GM23338 (cell line): ENCODE measurements around the gene SPATA31D3. TPM values are rescaled to one million over a fixed set of nuclear protein-coding genes. Genes with fewer than 3 reads are reported as not detected.

Source experiments
- ATAC-seq: fragments of 200-7000 bp; cut with Tn5 transposase; 3 replicates; pipeline ENCODE4 v1.9.1; 2020
- DNase-seq: peaks from one replicate; pipeline ENCODE4 v3.0.0-alpha.2; 2015; ENCODE audit warnings: low spot score
- H2AFZ ChIP-seq: fragments of 200-600 bp; sonication (generic); 2 replicates; pipeline ENCODE4 v1.8.0; 2016; ENCODE audit warnings: antibody characterized with exemption, mild to moderate bottlenecking, moderate library complexity
- H3F3A ChIP-seq: fragments of 200-600 bp; sonication (generic); replicated peaks from 2 replicates; pipeline ENCODE4 v1.8.0; 2017; ENCODE audit warnings: antibody characterized with exemption, mixed run types, low read depth
- H3K27ac ChIP-seq: fragments of 200-600 bp; sonication (generic); 2 replicates; pipeline ENCODE4 v1.6.1; 2016; ENCODE audit warnings: low read depth
- H3K27me3 ChIP-seq: fragments of 200-600 bp; sonication (generic); 2 replicates; pipeline ENCODE4 v1.8.0; 2016; ENCODE audit warnings: mild to moderate bottlenecking, mixed run types, moderate library complexity; ENCODE audit not compliant: insufficient read depth
- H3K36me3 ChIP-seq: fragments of 200-600 bp; sonication (generic); 2 replicates; pipeline ENCODE4 v1.8.0; 2016; ENCODE audit warnings: mild to moderate bottlenecking; ENCODE audit not compliant: insufficient read depth
- H3K4me1 ChIP-seq: fragments of 200-600 bp; sonication (generic); 2 replicates; pipeline ENCODE4 v1.8.0; 2016; ENCODE audit warnings: mild to moderate bottlenecking, moderate library complexity; ENCODE audit not compliant: insufficient read depth
- H3K4me2 ChIP-seq: fragments of 200-600 bp; sonication (generic); 2 replicates; pipeline ENCODE4 v1.7.1; 2017; ENCODE audit warnings: mixed run types
- H3K4me3 ChIP-seq: fragments of 200-600 bp; sonication (generic); 2 replicates; pipeline ENCODE4 v1.6.1; 2016; ENCODE audit warnings: mixed run types
- H3K79me2 ChIP-seq: fragments of 200-600 bp; sonication (generic); replicated peaks from 2 replicates; pipeline ENCODE4 v1.8.0; 2017; ENCODE audit warnings: mild to moderate bottlenecking; ENCODE audit not compliant: insufficient read depth
- H3K9me2 ChIP-seq: fragments of 200-600 bp; sonication (generic); 2 replicates; pipeline ENCODE4 v1.8.0; 2017; ENCODE audit not compliant: insufficient read depth
- H4K20me1 ChIP-seq: fragments of 200-600 bp; sonication (generic); replicated peaks from 2 replicates; pipeline ENCODE4 v1.8.0; 2017; ENCODE audit warnings: mild to moderate bottlenecking; ENCODE audit not compliant: insufficient read depth
- H3K27ac Mint-ChIP-seq: 2 replicates; pipeline ENCODE4 v1.8.0; 2020; ENCODE audit warnings: inconsistent platforms, mild to moderate bottlenecking, moderate library complexity, mixed read lengths
- H3K27me3 Mint-ChIP-seq: 3 replicates; pipeline ENCODE4 v1.8.0; 2022; ENCODE audit warnings: low read depth, mild to moderate bottlenecking, moderate library complexity, mixed read lengths, inconsistent platforms; ENCODE audit not compliant: insufficient read depth, poor library complexity
- H3K36me3 Mint-ChIP-seq: 3 replicates; pipeline ENCODE4 v1.8.0; 2021; ENCODE audit warnings: low read depth, mild to moderate bottlenecking, inconsistent platforms, moderate library complexity, mixed read lengths
- H3K4me1 Mint-ChIP-seq: 3 replicates; pipeline ENCODE4 v1.8.0; 2020; ENCODE audit warnings: mild to moderate bottlenecking, inconsistent platforms, mixed read lengths
- H3K4me3 Mint-ChIP-seq: 3 replicates; pipeline ENCODE4 v1.8.0; 2021; ENCODE audit warnings: moderate library complexity, mild to moderate bottlenecking, inconsistent platforms, mixed read lengths
- H3K9me3 Mint-ChIP-seq: 3 replicates; pipeline ENCODE4 v1.8.0; 2020; ENCODE audit warnings: moderate library complexity, mild to moderate bottlenecking, inconsistent platforms, mixed read lengths
- CTCF ChIP-seq, 2 experiments: fragments of 200-600 bp in 1 of 2; sonication (generic) in 1 of 2; conservative IDR thresholded peaks; 2 replicates each; pipeline versions ENCODE4 v1.5.1 to v1.6.1; 2016 to 2017; ENCODE audit warnings: antibody characterized with exemption in 2 of 2, low read depth in 2 of 2, mild to moderate bottlenecking in 2 of 2, moderate library complexity in 1 of 2
- EZH2 ChIP-seq: fragments of 200-600 bp; sonication (generic); IDR thresholded peaks from one replicate; pipeline ENCODE4 v1.8.0; 2017; ENCODE audit warnings: antibody characterized with exemption, mild to moderate bottlenecking, low read depth; ENCODE audit not compliant: unreplicated experiment
- ZNF114 ChIP-seq: fragments of 250-450 bp; sonication (Bioruptor Pico); IDR thresholded peaks from 2 replicates; pipeline ENCODE4 v1.5.0; 2020; ENCODE audit warnings: mild to moderate bottlenecking, moderate library complexity
- ZNF462 ChIP-seq: fragments of 250-450 bp; sonication (Bioruptor Pico); IDR thresholded peaks from 2 replicates; pipeline ENCODE4 v1.5.0; 2020; ENCODE audit warnings: mild to moderate bottlenecking, moderate library complexity
- polyA plus RNA-seq: library from polyadenylated mRNA; unstranded; fragments of >200 nt; fragmentation: Nextera tagmentation; extraction: Ambion mirVana; gene quantifications from 2 replicates; pipeline ENCODE4 v1.2.1, GENCODE V29; 2016
- total RNA-seq: library from RNA; depleted of rRNA; stranded (reverse); fragments of >200 nt; shearing (Covaris generic); gene quantifications from 2 replicates; pipeline ENCODE4 v1.2.3, GENCODE V29; 2014

Gene SPATA31D3
- total and polyA plus RNA-seq, 2 experiments from 2014 or later, result not detected

GRCh38 chr9:81894891-81895290 is 48.4 kb upstream of the SPATA31D3 start (continued):
- TF ChIP-seq CTCF (conservative IDR thresholded peaks at IDR 0.05; ENCODE audit: low read depth in 2 of 2) (no peak), EZH2 (no peak)

GRCh38 chr9:81896070-81896469 is 47.2 kb upstream of the SPATA31D3 start:
- no peak overlapping the region for H3K27ac ChIP-seq
- H3K79me2 ChIP-seq, result no peaks in the 10 kb centered on the region
- Mint-ChIP-seq H3K4me1 (peaks cover 9% of the 10 kb centered on the region), H3K27ac (no peak overlapping the region), H3K4me3 (no peak overlapping the region), H3K27me3 (peaks cover 3% of the 10 kb centered on the region), H3K9me3 (no peaks in the 10 kb centered on the region; the same call in 1 of the 3 replicates), H3K36me3 (no peaks in the 10 kb centered on the region)
- ATAC-seq (no peak), DNase-seq (no peak)
- no peak overlapping the region for H2AFZ ChIP-seq
- no peaks in the 10 kb centered on the region for H3K36me3 ChIP-seq
- no peak overlapping the region for H3K4me2 ChIP-seq
- H4K20me1 ChIP-seq, result no peaks in the 10 kb centered on the region
- H3K9me2 ChIP-seq, result peaks cover 3% of the 10 kb centered on the region; the same call in 1 of the 2 replicates
- no peaks in the 10 kb centered on the region for H3K27me3 ChIP-seq
- H3K4me3 ChIP-seq, result no peak overlapping the region
- no peaks in the 10 kb centered on the region for H3K4me1 ChIP-seq
- no peak for TF ChIP-seq ZNF462
- no peak for TF ChIP-seq ZNF114
- no peaks in the 10 kb centered on the region for H3F3A ChIP-seq
